HCEC 1CT (cell line): ENCODE results near the gene POLR3E.

ENCODE experiments used
- DNase-seq: peaks from one replicate; pipeline ENCODE4 v3.0.0-alpha.2; 2017

Gene POLR3E

GRCh38 chr16:22317625-22318024, 20.4 kb downstream of the POLR3E start:
- no peak for DNase-seq

DNA sequence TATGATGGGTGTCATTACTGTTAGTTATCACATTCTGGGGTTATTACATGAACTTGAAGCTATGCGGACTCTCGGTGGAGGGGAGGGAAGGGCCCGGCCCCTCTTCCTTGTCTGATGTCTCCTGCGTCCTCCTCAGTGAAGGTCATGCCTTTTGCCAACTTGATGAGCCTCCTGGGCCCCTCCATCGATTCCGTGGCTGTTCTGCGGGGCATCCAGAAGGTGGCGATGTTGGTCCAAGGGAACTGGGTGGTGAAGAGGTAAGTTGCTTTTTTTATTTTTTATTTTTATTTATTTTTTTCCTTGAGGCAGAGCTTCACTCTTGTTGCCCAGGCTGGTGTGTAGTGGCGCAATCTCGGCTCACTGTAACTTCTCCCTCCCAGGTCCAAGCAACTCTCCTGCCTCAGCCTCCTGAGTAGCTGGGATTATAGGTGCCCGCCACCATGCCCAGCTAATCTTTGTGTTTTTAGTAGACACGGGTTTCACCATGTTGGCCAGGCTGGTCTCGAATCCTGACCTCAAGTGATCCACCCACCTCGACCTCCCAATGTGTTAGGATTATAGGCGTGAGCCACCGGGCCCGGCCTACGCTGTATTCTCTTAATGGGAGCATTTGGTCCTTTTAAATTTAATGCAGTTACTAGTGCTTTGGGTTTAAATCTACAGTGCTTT, 21.6 kb downstream of the POLR3E start:
- peak; percentile 28 for DNase-seq

DNA sequence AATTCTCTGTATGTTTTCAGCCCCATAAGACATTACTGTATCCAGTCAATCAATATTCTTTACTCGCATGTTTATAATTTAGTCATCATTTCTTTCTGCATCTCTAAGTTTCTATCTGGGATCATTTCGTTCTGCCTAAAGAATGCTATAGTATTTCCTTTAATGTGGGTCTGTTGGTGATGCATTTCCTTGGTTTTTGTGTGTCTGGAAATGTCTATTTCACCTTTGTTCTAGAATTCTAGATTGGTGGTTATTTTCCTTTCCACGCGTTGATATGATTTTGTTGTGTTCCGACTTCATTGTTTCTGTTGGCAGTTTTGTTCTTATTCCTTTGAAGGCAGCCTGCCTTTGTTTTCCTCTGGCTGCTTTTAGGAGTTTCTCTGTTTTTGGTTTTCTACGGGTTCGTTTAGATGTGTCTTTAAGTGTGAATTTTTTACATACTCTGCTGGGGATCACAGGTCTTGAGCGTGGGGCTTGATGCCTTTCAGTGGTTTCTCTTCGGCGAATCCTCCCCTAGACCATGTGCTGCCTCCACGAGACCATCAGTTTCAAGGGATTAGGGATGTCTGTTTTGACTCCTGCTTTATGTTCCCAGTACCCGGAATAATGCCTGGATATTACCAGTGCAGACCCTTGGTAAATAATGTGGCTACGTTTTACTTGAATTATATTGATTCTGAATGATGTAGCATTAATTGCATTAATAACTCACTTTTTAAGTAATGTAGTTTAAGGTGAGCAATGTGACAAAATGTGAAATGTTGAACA, 23.5 kb downstream of the POLR3E start:
- DNase-seq, result no peak

DNA sequence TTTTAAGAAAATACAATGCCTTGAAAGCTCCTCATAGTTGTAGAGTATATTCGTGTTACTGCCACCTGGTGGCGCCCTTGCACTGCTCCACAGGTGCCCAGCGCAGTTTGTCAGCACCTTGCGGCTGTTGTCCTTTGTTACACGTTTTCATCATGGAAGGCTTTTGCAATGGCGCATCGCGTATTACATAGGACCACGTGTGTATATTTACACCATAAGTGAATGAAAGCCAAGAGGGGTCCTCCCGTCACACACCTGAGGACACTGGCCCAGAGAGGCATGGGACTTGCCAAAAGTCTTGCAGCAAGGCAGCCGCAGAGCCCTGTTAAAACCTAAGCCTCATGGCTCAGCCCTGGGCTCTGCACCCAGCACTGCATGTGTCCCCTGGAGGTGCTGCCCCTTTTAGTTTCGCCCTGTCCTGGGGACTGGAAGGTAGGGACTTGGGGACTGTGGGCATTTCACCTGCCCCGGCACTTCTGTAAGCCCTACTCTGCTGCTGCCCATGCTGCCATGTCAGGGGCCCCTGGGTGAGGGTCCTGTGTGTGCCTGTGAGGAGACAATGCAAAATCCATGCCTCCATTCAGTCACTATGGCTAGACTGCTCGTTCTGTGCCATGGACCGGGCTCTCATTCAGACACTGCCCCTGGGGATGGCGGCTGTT, 24.3 kb downstream of the POLR3E start:
- DNase-seq, result peak; percentile 38

- no peak for DNase-seq
These were observed 24.8 kb downstream of the POLR3E start for GRCh38 chr16:22322021-22322471.

- DNase-seq, result no peak
These were observed 25.5 kb downstream of the POLR3E start for GRCh38 chr16:22322741-22323140.

- DNase-seq, result no peak
These were observed 26.2 kb downstream of the POLR3E start for GRCh38 chr16:22323173-22323958.

GRCh38 chr16:22323959-22324786, 27.0 kb downstream of the POLR3E start:
- no peak for DNase-seq

- no peak for DNase-seq
These were observed 27.8 kb downstream of the POLR3E start for GRCh38 chr16:22324787-22325597.

- no peak for DNase-seq
These were observed 28.6 kb downstream of the POLR3E start for GRCh38 chr16:22325598-22326368.

- no peak for DNase-seq
These were observed 29.1 kb downstream of the POLR3E start for GRCh38 chr16:22326369-22326652.

GRCh38 chr16:22326771-22327445, 29.7 kb downstream of the POLR3E start:
- no peak for DNase-seq

GRCh38 chr16:22327446-22327775, 30.2 kb downstream of the POLR3E start:
- no peak for DNase-seq

DNA sequence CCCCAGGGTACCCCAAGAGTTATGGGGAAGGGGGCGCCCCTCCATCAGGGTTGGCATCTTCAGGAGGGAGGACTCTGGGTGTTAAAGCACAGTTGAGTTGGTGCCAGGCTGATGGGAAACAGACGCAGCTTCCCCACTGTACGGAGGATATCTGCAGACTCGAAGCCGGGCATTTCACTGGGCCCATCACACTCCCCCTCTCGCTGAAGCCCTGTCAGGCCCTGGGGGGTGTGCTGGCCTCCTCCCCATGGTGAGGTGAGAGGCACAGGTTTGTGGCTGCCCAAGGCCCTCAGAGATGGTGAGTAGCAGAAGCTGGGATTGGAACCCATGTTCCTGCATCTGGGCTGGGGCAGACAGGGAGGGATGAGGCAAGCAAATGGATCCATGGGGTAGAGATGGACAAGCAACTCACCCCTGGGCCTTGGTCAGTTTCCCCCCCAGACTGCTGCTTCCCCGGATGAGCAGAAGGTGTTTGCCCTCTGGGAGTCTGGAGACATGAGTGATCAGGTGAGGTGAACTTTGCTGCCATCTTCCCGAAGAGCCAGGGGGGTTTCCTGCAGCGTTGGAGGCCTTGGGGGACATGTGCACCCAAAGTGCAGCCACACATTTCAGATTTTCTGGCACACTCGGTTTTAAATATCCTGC, 31.0 kb downstream of the POLR3E start:
- no peak for DNase-seq

DNA sequence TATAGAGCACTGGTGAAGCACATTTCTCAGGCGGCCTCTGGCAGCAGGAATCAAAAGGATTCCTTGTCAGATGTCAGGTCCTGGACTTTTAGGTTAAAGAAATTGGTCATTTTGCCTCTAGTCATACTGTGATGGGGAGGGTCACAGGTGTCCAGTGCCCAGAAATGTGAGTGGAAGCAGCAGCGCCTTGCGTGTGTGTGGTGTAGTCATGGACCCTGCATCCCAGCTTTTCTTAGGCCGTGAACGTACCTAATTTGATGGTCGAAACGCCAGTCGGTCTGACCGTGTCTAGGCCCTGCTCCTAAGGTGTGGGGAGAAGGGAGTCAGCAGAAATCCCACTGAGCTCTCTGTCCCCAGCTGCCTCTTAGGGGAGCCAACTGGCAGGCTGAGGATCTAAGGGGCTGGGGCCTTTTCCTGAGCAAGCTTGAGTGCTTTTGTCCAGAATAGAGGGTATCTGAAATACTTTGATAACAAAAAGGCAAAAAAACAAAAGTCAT, 32.0 kb downstream of the POLR3E start:
- no peak for DNase-seq

- DNase-seq, result no peak
These were observed 33.1 kb downstream of the POLR3E start for GRCh38 chr16:22330326-22330725.

DNA sequence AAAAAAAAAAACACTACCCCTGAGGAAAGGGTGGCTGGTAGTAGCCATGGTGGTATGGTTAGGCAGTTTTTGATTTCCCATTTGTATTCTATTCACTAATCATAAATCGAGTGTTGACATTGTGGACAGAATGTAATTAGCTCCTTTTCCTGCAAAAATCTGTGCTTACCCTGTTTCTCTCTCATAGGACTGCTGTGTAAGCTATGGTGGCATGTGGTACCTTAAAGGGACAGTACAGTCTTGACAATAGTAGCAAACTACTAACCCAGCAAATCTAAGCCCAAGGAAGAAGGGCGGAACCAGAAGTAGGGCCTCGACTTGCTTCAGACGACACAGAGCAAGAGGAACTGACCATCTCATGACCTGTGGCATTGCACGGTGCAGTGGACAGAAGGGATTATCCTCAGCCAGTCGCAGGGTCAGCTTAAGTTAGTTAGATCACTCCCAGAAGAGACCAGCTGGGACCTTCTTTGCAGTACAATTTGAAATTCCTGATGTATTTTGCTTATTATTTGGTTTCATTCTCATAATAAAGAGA, 36.3 kb downstream of the POLR3E start:
- no peak for DNase-seq

DNA sequence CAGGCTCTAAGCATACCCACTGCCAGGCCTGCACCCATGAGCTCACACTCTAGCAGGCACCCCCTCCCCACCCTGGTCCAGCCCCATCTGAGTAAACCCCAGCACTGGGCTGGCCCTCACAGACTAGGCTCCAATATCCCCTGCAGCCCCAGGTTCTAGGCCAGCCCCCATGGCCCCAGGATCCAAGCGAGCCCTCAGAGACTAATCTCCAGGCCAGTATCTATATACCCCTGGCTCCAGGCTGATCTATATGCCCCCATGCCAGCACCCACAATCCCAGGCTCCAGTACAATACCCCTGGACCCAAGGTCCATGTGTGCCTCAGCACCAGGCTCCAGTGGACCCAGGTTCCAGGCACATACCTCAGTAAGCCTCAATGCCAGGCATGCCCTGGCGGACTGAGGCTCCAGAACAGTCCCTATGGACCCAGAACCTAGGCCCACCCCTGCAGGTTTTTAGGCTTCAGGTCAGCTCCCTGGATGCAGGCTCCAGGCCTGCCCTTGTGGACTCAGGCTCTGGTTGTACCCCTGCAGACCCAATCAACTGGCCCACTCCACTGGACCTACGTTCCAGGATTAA, 38.5 kb downstream of the POLR3E start:
- no peak for DNase-seq

GRCh38 chr16:22336581-22336980, 39.4 kb downstream of the POLR3E start:
- DNase-seq, result no peak
